GM12892 (cell line): Measurements from ENCODE around the gene TSACC.

Source experiments
- POLR2A ChIP-seq: IDR thresholded peaks from 2 replicates; pipeline ENCODE4 v1.6.1; 2011; ENCODE audit warnings: low read depth, low read length, control low read depth
- TAF1 ChIP-seq: IDR thresholded peaks from 2 replicates; pipeline ENCODE4 v1.6.1; 2011; ENCODE audit warnings: low read depth, mild to moderate bottlenecking, control low read depth, low read length, borderline replicate concordance

DNA sequence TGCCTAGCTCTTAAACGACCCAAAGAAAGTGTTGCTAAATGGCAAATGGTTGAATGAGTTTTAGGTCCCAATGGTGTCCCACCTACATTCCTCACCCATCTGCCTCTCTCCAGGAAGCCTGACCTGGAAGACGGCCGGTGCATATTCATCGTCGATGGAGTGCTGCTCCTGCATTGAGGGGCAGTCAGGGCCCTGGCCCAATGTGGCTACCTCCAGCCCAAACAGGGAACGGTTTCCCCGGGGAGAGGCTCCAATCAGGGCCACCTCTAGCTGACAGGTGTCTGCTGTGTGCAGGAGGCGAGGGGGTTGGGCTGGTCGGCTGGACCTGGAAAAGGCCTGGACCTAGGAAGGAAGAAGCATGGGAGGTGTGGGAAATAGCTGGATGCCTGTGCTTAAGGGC, 44.4 kb upstream of the TSACC start:
- TF ChIP-seq TAF1 (no peak), POLR2A (no peak)
